UCSD-AML1 (cell line): ENCODE data around the gene VWDE.
"Not testable (repeated sequence)": the region's sequence is repeated elsewhere in the genome, so short reads cannot be mapped to it uniquely, and the experiment has no call there.

Experiments used
- DNase-seq: peaks from one replicate; lab custom pipeline; 2025; ENCODE audit not compliant: unreplicated experiment; lab: John Stamatoyannopoulos, UW

The VWDE gene

DNA sequence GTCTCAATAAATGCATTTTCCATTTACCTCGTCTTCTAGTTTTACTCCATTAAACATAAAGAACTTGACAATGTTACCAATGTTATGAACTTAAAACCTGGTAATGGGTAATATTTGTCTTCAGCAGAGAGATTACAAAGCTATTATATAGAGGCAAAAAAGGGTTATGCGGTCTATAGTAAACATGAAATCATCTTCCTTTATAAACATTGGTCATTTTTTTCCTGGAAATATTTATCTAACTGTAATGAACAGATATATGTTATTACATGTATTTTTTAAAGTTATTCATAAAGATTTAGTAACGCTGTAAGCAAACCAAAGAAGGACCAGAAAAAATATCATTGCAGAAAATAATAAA, 1.3 kb downstream of the VWDE start:
- DNase-seq: no peak

DNA sequence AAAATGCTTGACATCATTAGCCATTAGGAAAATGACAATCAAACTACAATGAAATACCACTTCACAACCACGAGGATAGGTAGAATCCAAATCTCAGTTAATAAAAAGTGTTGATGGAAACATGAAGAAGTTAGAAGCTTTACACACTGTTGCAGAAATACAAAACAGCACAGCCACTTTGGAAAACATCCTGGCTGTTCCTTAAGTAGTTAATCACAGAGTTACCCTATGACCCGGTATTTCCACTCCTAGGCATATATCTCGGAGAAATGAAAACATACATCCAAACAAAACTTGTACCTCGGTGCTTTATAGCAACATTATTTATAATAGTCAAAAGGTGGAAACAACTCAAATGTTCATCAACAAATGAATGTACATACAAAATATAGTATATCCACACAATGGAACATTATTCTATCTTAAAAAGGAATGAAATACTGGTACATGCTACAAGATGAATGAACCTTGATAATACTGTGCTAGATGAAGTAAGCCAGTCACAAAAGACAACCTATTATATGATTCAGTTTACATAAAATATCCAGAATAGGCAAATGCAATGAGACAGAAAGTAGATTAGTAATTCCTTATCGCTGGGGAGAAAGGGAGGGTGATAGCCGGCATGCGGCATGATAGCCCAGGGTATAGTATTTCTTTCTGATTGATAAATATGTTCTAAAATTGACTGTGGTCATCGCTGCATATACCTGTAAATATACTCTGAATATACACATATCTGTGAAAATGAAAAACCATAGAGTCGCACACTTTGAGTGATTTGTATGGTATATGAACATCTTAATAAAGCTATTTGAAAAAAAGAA, 1.9 kb downstream of the VWDE start:
- DNase-seq: no peak

- DNase-seq: no peak
Observed at GRCh38 chr7:12398186-12398585, 5.5 kb downstream of the VWDE start.

DNA sequence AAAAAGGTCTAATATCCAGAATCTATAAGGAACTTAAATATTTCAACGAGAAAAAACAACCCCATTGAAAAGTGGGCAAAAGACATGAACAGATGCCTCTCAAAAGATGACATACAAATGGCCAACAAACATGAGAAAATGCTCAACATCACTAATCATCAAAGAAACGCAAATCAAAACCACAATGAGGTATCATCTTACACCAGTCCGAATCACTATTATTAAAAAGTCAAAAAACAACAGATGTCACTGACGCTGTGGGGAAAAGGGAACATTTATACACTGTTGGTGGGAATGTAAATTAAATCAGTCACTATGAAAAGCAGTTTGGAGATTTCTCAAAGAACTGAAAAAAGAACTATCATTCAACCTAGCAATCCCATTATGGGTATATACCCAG, 6.0 kb downstream of the VWDE start:
- DNase-seq: no peak

GRCh38 chr7:12396670-12397069, 7.0 kb downstream of the VWDE start:
- DNase-seq: not testable (repeated sequence)

DNA sequence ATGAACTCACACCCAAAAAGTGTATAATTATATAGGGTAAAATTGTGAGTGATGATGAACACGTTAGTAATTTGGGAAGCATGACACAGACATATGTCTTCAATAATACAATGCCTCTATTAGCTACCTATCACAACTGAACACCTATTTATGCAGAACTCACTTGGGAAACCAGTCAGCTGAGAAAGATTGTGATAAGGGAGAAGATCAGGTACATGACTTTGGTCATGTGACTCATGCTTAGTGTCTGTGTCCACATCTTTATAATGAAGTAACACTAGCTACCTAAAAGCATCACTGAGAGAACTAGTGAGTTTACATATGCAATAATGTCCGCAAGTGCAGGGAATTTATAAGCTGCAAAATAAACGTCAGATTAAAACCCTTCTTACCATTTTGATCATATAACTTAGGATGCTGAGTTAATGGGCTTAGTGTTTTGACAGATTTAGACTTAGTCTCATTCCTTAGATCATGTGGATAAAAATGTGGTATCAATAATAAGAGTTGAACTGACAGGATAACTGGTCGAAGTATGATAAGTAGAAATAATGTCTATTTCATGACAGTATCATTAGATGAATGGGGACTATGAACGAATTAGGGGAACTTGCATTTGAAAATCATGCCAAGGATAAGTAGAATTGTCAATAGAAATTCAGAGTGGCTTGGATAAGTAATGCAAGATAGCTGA, 11.6 kb downstream of the VWDE start:
- DNase-seq: no peak

DNA sequence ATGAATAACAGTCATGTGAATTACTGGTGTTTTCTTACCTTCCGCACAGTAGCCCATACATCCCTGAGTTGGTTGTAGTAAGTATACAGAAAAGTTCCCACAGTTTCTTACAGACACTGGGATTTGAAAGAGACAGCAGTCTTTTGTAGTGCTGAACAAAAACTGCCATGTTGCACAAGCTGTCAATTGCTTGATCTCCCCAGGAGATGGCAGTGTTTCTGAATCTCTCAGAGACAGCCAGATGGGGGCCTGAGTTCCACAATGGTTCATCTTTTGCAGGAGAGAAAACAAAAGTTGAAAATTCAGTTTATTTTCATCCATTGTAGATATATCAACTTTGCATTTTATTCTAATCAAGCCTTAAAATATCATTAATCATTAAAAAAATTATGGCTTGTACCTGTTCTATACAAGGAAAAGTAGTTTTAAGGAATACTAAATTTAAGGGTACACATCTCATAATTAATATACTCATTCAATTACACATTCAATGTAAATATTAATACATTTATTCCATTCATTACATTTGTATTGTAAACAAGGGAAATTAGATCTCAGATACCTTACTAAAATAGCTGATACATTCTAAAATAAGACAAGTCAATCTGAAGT, 14.5 kb downstream of the VWDE start:
- no peak for DNase-seq

GRCh38 chr7:12386313-12386740, 17.3 kb downstream of the VWDE start:
- DNase-seq: no peak

- DNase-seq: no peak
Observed at GRCh38 chr7:12385364-12385786, 18.3 kb downstream of the VWDE start.

GRCh38 chr7:12383377-12383776, 20.3 kb downstream of the VWDE start:
- DNase-seq: no peak

DNA sequence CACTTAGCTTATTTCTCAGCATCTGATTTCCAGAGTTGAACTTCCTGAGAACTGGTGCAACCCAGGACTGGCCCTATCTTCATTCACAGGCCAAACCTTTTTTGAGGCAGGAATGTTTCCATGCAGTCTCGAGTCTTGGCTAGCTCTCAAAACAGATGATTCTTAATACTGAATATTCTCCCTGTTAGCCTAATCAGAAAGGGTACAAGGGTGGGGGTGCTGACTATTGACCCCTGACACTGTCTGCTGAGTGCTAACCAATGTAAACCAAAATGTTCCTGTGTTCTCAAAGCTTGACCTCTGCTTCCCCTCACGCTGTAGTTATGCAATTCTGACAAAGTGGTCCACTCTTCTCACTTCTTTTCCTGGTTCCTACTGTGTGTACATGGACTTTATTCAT, 25.3 kb downstream of the VWDE start:
- no peak for DNase-seq

DNA sequence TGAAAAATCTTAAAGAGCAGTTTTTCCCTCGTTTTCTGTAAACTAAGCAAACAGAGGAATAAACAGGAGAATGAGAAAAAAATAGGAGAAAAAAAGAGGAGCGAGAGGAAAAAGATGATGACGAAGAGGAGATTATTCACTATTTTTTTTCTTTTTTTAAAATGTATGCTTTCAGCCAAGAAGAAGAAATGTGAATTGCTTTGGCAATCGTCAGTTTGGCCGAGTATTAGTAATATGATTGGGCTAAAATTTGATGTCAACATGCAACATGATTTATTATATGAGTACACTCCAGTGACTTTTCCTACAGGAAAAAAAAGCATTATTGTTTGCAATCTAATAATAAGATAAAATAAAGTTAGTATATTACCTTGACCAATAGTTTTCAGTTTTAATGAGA, 26.3 kb downstream of the VWDE start:
- no peak for DNase-seq

- no peak for DNase-seq
Observed at GRCh38 chr7:12373580-12374263, 29.9 kb downstream of the VWDE start.

- no peak for DNase-seq
Observed at GRCh38 chr7:12370249-12370648, 33.4 kb downstream of the VWDE start.

GRCh38 chr7:12369756-12370155, 33.9 kb downstream of the VWDE start:
- no peak for DNase-seq

DNA sequence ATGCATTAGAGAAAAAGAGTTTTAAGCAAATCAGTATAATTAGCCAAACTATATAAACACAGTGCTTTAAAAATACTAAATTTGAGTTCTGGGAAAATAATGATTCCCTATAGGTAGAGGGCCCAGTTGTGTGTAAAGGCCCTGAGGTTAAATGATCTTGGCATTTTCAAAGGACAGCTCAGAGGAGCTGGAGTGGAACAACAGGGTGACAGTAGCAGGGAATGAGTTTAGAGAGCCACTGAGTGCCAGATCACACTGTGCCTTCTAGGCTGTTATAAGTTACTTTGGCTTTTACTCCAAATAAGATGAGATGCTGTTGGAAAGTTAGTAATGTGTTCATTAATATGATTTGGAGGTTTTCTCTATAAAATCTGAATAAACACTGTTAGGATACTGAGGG, 34.6 kb downstream of the VWDE start:
- no peak for DNase-seq

GRCh38 chr7:12360948-12361347, 42.7 kb downstream of the VWDE start:
- DNase-seq: no peak

GRCh38 chr7:12358694-12359093, 45.0 kb downstream of the VWDE start:
- no peak for DNase-seq

- no peak for DNase-seq
Observed at GRCh38 chr7:12357508-12357907, 46.2 kb downstream of the VWDE start.

- no peak for DNase-seq
Observed at GRCh38 chr7:12351843-12352242, 51.8 kb downstream of the VWDE start.

DNA sequence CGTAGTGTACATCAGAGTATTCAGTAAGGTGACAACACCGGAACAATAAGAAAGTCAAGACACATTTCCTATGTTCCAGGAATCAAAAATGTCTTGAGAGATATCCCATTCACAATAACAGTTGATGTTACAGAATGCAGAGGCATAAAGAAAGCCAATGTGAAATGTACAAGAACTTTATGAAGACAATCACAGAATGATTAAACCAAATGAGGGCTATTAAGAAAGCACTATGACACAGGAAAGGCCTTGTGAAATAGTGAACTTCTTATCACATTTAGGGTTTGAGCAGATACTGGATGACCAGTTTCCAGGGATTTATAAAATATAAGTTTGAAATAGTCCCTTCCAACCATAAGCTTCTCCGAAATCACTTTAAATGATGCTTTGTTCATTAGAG, 52.7 kb downstream of the VWDE start:
- DNase-seq: no peak

DNA sequence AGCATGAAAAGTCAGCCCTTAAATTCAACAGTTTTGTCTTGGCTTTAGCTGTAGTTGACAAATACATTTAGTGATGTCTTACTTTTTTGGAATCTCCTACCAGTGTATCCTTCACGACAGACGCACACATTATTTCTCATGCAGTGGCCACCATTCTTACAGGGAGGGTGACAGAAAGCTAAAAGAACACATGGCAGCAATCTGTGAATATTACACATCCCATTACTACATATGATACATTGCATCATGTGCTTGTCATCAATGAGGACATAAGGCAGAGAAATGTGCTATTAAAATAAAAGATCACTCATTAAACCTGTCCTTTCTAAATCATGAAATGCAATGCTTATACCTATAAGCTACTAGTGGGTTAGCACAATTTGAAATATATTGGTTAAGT, 66.6 kb downstream of the VWDE start:
- no peak for DNase-seq
